K562 (cell line): ENCODE measurements around the gene C3orf70. TPM values are rescaled to one million over a fixed set of nuclear protein-coding genes. Genes with fewer than 3 reads are reported as not detected.

ENCODE experiments used
- ATAC-seq: fragments of 200-7000 bp; cut with Tn5 transposase; 3 replicates; pipeline ENCODE4 v1.9.1; 2020; ENCODE audit warnings: moderate library complexity
- BruUV-seq: library from RNA; stranded (reverse); fragments of 400-500 nt; replicated peaks from 2 replicates; lab custom pipeline; 2021; lab: Mats Ljungman, UMichigan
- CTCF ChIA-PET: fragments of 300-600 bp; formaldehyde crosslinking; extraction: SDS; loops from one replicate; lab custom pipeline; 2021; ENCODE audit warnings: low intra/inter-chr PET ratio; lab: Yijun Ruan, JAX
- POLR2A ChIA-PET: fragments of 300-600, 350-650 bp; sonication (Branson Sonifier 250); formaldehyde crosslinking; extraction: SDS; loops from one replicate; lab custom pipeline; 2021; ENCODE audit warnings: antibody characterized with exemption, inconsistent platforms; lab: Yijun Ruan, JAX
- DNase-seq, 4 experiments: peaks; one replicate each; pipeline versions ENCODE4 v3.0.0 to v3.0.0-alpha.2; 2011 to 2018; ENCODE audit warnings: low spot score in 3 of 4, mixed read lengths in 3 of 4; ENCODE audit errors: extremely low read depth in 1 of 4
- FAIRE-seq: peaks from 2 replicates; lab custom pipeline; 2011; peaks lifted over from hg19 to GRCh38; lab: Jason Lieb, UNC
- H2AFZ ChIP-seq: 2 replicates; pipeline ENCODE4 v1.6.0; 2011; ENCODE audit warnings: low read depth, low read length, control low read depth, inconsistent platforms
- H3K27ac ChIP-seq: fragments of 200-600 bp; 3 replicates; pipeline ENCODE4 v1.8.0; 2011; ENCODE audit warnings: low read depth, mild to moderate bottlenecking, control low read depth, inconsistent platforms, low read length, moderate library complexity, mixed read lengths; ENCODE audit errors: extremely low read depth
- H3K27me3 ChIP-seq, 2 experiments: fragments of 300-600 bp in 1 of 2; 2 replicates in 1 of 2; 3 replicates in 1 of 2; pipeline versions ENCODE4 v1.6.0 to v1.8.0; 2011; ENCODE audit warnings: inconsistent platforms in 2 of 2, low read length in 2 of 2, mild to moderate bottlenecking in 1 of 2, mixed read lengths in 1 of 2, moderate library complexity in 1 of 2; ENCODE audit not compliant: control insufficient read depth in 2 of 2, insufficient read depth in 2 of 2
- H3K36me3 ChIP-seq: fragments of 300-600 bp; 3 replicates; pipeline ENCODE4 v1.8.0; 2011; ENCODE audit warnings: mild to moderate bottlenecking, low read length, inconsistent platforms; ENCODE audit not compliant: control insufficient read depth, insufficient read depth
- H3K4me1 ChIP-seq, 2 experiments: fragments of 200-600 bp in 1 of 2; replicated peaks in 1 of 2; 2 replicates in 1 of 2; 3 replicates in 1 of 2; pipeline versions ENCODE4 v1.5.1 to v1.8.0; 2011; ENCODE audit warnings: inconsistent platforms in 2 of 2, low read length in 2 of 2, mild to moderate bottlenecking in 1 of 2, mixed read lengths in 1 of 2, moderate library complexity in 1 of 2; ENCODE audit not compliant: control insufficient read depth in 2 of 2, insufficient read depth in 2 of 2
- H3K4me2 ChIP-seq: 2 replicates; pipeline ENCODE4 v1.6.1; 2011; ENCODE audit warnings: low read length, control low read depth, inconsistent platforms, mixed read lengths; ENCODE audit not compliant: insufficient read depth
- H3K4me3 ChIP-seq: fragments of 200-600 bp; sonication (generic), shearing (Covaris generic); 2 replicates; pipeline ENCODE4 v1.5.1; 2016; ENCODE audit warnings: control low read depth, inconsistent platforms
- H3K79me2 ChIP-seq: fragments of 200-600 bp; 3 replicates; pipeline ENCODE4 v1.8.0; 2011; ENCODE audit warnings: low read length, inconsistent platforms; ENCODE audit not compliant: control insufficient read depth, insufficient read depth
- H3K9ac ChIP-seq, 2 experiments: 2 replicates each; pipeline versions ENCODE4 v1.6.0 to v1.6.1; 2011; ENCODE audit warnings: low read depth in 2 of 2, low read length in 2 of 2, control low read depth in 1 of 2, inconsistent platforms in 1 of 2, mild to moderate bottlenecking in 1 of 2, mixed read lengths in 1 of 2; ENCODE audit not compliant: insufficient read depth in 1 of 2
- H3K9me1 ChIP-seq: one replicate; pipeline ENCODE4 v1.6.0; 2011; ENCODE audit warnings: inconsistent platforms, mild to moderate bottlenecking, low read length, moderate library complexity; ENCODE audit not compliant: control insufficient read depth, insufficient read depth
- H3K9me3 ChIP-seq: replicated peaks from 2 replicates; pipeline ENCODE4 v1.5.1; 2011; ENCODE audit warnings: low read depth, low read length, inconsistent platforms; ENCODE audit not compliant: control insufficient read depth, insufficient read depth
- H4K20me1 ChIP-seq: replicated peaks from 2 replicates; pipeline ENCODE4 v1.6.1; 2011; ENCODE audit warnings: low read length, inconsistent platforms, mixed read lengths; ENCODE audit not compliant: control insufficient read depth, insufficient read depth
- FOXK1 ChIP-seq: sonication (generic); formaldehyde crosslinking; IDR thresholded peaks from 2 replicates; pipeline ENCODE4 v1.8.0; 2022; ENCODE audit warnings: missing genetic modification reagents, mild to moderate bottlenecking, borderline replicate concordance
- GABPB1 ChIP-seq: sonication (generic); formaldehyde crosslinking; IDR thresholded peaks from 2 replicates; pipeline ENCODE4 v1.8.0; 2022; ENCODE audit warnings: mild to moderate bottlenecking, missing genetic modification reagents
- MIER1 ChIP-seq: fragments of 450-650 bp; IDR thresholded peaks from 2 replicates; pipeline ENCODE4 v1.6.1; 2016; ENCODE audit warnings: antibody characterized with exemption, mild to moderate bottlenecking, low read depth
- RFX1 ChIP-seq: fragments of 450-650 bp; IDR thresholded peaks from 2 replicates; pipeline ENCODE4 v1.6.1; 2016; ENCODE audit warnings: mild to moderate bottlenecking, moderate library complexity
- ZNF780A ChIP-seq: fragments of 250-450 bp; sonication (Bioruptor Pico); IDR thresholded peaks from 2 replicates; pipeline ENCODE4 v1.5.0; 2021; ENCODE audit warnings: mild to moderate bottlenecking
- WGBS: fragments of 100-300 bp; shearing (Covaris generic); methylation state at CpG from one replicate; pipeline ENCODE4 v1.1.6; 2016; ENCODE audit warnings: low coverage, mixed read lengths; ENCODE audit not compliant: insufficient coverage; ENCODE audit errors: missing lambda C conversion rate; 5-methylcytosine and 5-hydroxymethylcytosine counted together
- in situ Hi-C: fragments of 300-500 bp; cut with MboI; formaldehyde crosslinking; loops from 4 replicates; pipeline ENCODE4 v1.15.0; 2018; ENCODE audit warnings: inconsistent platforms, mixed read lengths
- intact Hi-C: fragments of 100-400 bp; cut with micrococcal nuclease; formaldehyde crosslinking; loops from 2 replicates; pipeline ENCODE4 v1.14.2; 2022
- polyA plus RNA-seq, 8 experiments: library from polyadenylated mRNA; depleted of rRNA in 4 of 8; stranded (reverse) in 5 of 8; unstranded in 3 of 8; fragments of >200 nt; fragmentation: Nextera tagmentation in 2 of 8; fragmentation: Illumina TruSeq in 1 of 8; extraction: Ambion mirVana in 2 of 8; extraction: Trizol in 1 of 8; gene quantifications; 2 replicates each; pipeline versions ENCODE4 v1.2.1 to v1.2.3, GENCODE V29; 2011 to 2014; ENCODE audit warnings: inconsistent platforms in 1 of 8, missing spikeins in 1 of 8
- total RNA-seq, 7 experiments: library from RNA; depleted of rRNA in 6 of 7; stranded (reverse); fragments of >200 nt in 6 of 7; fragmentation: Illumina TruSeq in 2 of 7; extraction: Trizol in 2 of 7; gene quantifications; 2 replicates each; pipeline versions ENCODE4 v1.2.1 to v1.2.3, GENCODE V29; 2011 to 2021; ENCODE audit warnings: low replicate concordance in 1 of 7
- TF ChIP-seq, protein P1 (sequence below): fragments of 250-450 bp; sonication (Bioruptor Pico); IDR thresholded peaks from 2 replicates; pipeline ENCODE4 v1.4.0; 2020; ENCODE audit warnings: mild to moderate bottlenecking, moderate library complexity
- TF ChIP-seq, protein P2 (sequence below): sonication (generic); formaldehyde crosslinking; IDR thresholded peaks from 2 replicates; pipeline ENCODE4 v1.8.0; 2022; ENCODE audit warnings: missing genetic modification reagents, mild to moderate bottlenecking, moderate library complexity, borderline replicate concordance

C3orf70 gene
- total and polyA plus RNA-seq, 9 of the 15 experiments (the other 6 are each of a cell fraction or from before 2014, with no cell fraction given): 0.01 to 0.04 (median 0.03) TPM; not detected in 6

DNA sequence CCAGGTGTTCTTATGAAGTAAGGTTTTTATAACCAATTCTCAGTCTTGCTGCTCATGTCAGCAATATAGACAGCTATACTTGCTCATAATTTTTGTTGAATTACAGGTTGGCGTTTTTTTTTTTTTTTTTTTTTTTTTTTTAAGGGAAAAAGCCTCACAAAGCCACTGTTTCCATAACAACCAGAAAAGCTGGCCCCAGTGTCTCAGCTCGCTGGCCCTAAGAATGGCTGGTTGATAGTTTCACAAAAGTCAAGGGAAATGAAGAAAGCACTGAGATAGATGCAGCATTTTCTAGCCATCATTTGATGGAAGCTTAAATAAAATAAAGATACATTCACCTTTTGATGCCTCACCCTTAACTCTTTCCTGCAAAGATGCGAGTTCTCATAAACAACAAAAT is 121.9 kb downstream of the C3orf70 start:
- ChIA-PET CTCF (no interaction called here), POLR2A (interaction anchor here (1.1 to 1.4 kb wide), 2 partner anchors 12 kb away, joined by 3 read pairs; no protein-coding TSS in a partner anchor)
- no peak overlapping the region for H3K27ac ChIP-seq
- WGBS: 52% methylated on average over 3 of the region's 3 CpGs
- 0 out of 3 replicates have a peak, but pooled peaks cover 3% of the 10 kb centered on the region for H3K36me3 ChIP-seq
- no peaks in the 10 kb centered on the region for H3K9me3 ChIP-seq
- in situ Hi-C loops (no loop called here), intact Hi-C loops (no loop called here)
- H4K20me1 ChIP-seq: no peaks in the 10 kb centered on the region
- ATAC-seq: no peak
- FAIRE-seq: no peak
- no peak overlapping the region for H3K4me3 ChIP-seq
- no peaks in the 10 kb centered on the region for H3K4me1 ChIP-seq
- no peak overlapping the region for H3K9ac ChIP-seq
- DNase-seq: no peak
- no peaks in the 10 kb centered on the region for H3K79me2 ChIP-seq
- H3K27me3 ChIP-seq: no peaks in the 10 kb centered on the region
- TF ChIP-seq RFX1 (peak; percentile 17; the same call in 1 of the 2 replicates), GABPB1 (CRISPR knock-in tag) (no peak)
- H3K9me1 ChIP-seq: no peaks in the 10 kb centered on the region
- no peak overlapping the region for H3K4me2 ChIP-seq
- BruUV-seq: no TSS peak
- H2AFZ ChIP-seq: no peak overlapping the region

DNA sequence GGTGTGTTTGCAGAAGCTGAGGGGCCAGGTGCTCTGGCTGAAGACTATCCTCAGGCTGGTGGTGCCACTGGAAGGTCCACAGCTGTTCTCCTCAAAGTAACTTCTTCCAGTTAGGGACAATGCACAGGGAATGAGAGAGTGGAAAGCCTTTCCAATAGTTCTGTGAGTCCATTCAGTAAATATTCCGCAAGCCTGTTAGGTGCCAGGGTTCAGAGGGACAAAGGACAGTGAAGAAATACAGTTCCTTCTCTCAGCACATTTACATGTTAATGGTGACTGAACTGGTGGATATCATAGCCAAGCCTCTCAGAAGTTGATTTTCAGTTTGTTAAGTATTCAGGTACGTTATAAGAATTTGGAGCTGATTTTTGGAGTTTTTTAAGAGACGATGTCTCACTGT is 122.5 kb downstream of the C3orf70 start:
- ATAC-seq (no peak), FAIRE-seq (no peak), DNase-seq (no peak)
- ChIA-PET POLR2A (interaction anchor here (1.1 to 1.4 kb wide), 2 partner anchors 12 to 13 kb away, joined by 3 read pairs; no protein-coding TSS in a partner anchor), CTCF (no interaction called here)
- intact Hi-C loops: no loop called here
- Histone ChIP-seq H3K27me3 (no peaks in the 10 kb centered on the region), H3K79me2 (no peaks in the 10 kb centered on the region), H3K36me3 (0 out of 3 replicates have a peak, but pooled peaks cover 3% of the 10 kb centered on the region), H4K20me1 (no peaks in the 10 kb centered on the region), H3K9me3 (no peaks in the 10 kb centered on the region), H3K9ac (no peak overlapping the region), H3K4me1 (peaks cover 0 to 3% of the 10 kb centered on the region in 2 experiments; a peak in 3 of 5 replicates), H2AFZ (no peak overlapping the region), H3K9me1 (no peaks in the 10 kb centered on the region), H3K27ac (no peak overlapping the region), H3K4me3 (no peak overlapping the region), H3K4me2 (no peak overlapping the region)
- 87% methylated on average over 3 of the region's 3 CpGs for WGBS
- in situ Hi-C loops: no loop called here
- BruUV-seq: no TSS peak
- no peak for TF ChIP-seq ZNF780A (CRISPR knock-in tag)
- TF ChIP-seq, protein P1, sequence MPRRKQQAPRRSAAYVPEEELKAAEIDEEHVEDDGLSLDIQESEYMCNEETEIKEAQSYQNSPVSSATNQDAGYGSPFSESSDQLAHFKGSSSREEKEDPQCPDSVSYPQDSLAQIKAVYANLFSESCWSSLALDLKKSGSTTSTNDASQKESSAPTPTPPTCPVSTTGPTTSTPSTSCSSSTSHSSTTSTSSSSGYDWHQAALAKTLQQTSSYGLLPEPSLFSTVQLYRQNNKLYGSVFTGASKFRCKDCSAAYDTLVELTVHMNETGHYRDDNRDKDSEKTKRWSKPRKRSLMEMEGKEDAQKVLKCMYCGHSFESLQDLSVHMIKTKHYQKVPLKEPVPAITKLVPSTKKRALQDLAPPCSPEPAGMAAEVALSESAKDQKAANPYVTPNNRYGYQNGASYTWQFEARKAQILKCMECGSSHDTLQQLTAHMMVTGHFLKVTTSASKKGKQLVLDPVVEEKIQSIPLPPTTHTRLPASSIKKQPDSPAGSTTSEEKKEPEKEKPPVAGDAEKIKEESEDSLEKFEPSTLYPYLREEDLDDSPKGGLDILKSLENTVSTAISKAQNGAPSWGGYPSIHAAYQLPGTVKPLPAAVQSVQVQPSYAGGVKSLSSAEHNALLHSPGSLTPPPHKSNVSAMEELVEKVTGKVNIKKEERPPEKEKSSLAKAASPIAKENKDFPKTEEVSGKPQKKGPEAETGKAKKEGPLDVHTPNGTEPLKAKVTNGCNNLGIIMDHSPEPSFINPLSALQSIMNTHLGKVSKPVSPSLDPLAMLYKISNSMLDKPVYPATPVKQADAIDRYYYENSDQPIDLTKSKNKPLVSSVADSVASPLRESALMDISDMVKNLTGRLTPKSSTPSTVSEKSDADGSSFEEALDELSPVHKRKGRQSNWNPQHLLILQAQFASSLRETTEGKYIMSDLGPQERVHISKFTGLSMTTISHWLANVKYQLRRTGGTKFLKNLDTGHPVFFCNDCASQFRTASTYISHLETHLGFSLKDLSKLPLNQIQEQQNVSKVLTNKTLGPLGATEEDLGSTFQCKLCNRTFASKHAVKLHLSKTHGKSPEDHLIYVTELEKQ (CRISPR knock-in tag): no peak
- no peak for TF ChIP-seq FOXK1 (CRISPR knock-in tag)
- TF ChIP-seq, protein P2, sequence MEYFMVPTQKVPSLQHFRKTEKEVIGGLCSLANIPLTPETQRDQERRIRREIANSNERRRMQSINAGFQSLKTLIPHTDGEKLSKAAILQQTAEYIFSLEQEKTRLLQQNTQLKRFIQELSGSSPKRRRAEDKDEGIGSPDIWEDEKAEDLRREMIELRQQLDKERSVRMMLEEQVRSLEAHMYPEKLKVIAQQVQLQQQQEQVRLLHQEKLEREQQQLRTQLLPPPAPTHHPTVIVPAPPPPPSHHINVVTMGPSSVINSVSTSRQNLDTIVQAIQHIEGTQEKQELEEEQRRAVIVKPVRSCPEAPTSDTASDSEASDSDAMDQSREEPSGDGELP: no peak
- no peak for TF ChIP-seq MIER1
